GM08714 (cell line): Measurements from ENCODE around the gene MUC4.
"Not testable (repeated sequence)": the region's sequence is repeated elsewhere in the genome, so short reads cannot be mapped to it uniquely, and the experiment has no call there.

ENCODE experiments used
- H3K4me3 ChIP-seq: fragments of 200-500 bp; sonication (Bioruptor generic); 2 replicates; pipeline ENCODE4 v1.5.1; 2014; ENCODE audit warnings: mild to moderate bottlenecking, low read length, inconsistent platforms
- ZNF274 ChIP-seq: IDR thresholded peaks from 2 replicates; pipeline ENCODE4 v1.6.1; 2012; ENCODE audit warnings: mild to moderate bottlenecking, low read depth, low read length

MUC4 gene

GRCh38 chr3:195746751-195747150 lies 65.0 kb downstream of the MUC4 start:
- no peak for TF ChIP-seq ZNF274
- H3K4me3 ChIP-seq, result no peak overlapping the region

DNA sequence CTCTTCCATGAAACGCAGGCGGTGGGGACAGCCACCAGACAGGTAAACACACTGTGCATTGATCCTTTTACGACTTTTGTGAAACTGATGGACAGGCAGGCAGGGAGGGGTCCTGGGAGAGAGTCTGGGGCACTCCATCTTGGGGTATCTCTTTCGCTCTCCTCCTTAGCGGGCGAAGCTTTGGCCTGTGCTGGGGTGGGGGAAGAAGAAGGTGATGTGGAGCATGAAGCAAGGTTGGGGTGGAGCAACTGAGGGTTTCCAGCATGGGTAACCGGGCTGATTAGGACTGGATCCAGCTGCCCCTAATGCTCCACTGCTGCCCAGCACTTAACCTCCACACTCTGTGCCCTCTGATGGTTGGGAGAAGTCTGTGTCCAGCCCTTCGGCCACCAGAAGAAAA lies 65.4 kb downstream of the MUC4 start:
- TF ChIP-seq ZNF274, result no peak

DNA sequence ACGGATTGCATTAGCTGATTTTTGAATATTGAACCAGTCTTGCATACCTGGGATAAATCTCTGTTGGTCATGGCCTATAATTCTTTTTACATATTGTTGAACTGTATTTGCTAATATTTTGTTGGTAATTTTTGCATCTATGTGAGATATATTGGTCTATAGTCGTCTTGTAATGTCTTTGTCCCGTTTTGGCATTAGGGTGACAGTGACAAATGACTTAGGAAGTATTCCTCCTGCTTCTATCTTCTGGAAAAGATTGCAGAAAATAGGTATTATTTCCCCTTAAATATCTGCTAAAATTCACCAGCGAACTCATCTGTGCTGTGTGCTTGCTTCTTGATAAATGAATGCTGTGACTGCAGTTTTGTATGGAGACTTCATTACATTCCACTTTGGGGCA lies 67.3 kb downstream of the MUC4 start:
- no peak overlapping the region for H3K4me3 ChIP-seq
- no peak for TF ChIP-seq ZNF274

More for the DNA sequence above, 65.4 kb downstream of the MUC4 start:
- no peak overlapping the region for H3K4me3 ChIP-seq

DNA sequence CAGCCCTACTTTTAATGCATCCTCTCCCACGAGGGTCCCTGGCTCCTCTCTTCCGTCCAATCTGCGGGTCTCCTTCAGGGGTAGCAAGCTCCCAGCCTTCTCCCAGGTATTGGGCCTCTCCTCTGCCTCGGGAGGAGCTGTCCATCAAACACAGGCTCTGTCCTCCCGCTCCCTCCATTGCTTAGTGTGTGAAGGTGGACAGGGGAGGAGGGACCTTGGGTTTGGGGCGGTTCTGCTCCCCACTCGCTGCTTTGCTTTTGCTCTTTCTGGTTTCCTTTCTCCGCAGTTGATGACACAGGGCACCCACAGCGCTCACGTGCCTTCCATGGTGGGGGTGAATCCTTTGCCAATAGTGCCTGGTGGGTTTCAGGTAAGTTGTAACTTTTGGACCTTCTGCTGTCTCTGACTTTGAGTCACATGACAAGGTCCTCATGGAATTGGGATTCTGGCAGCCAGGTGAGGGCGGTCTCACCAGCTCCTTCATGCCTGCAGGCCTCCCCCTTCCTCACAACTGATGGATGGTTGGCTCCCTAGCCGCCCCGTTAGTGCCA lies 72.1 kb downstream of the MUC4 start:
- no peak for TF ChIP-seq ZNF274

DNA sequence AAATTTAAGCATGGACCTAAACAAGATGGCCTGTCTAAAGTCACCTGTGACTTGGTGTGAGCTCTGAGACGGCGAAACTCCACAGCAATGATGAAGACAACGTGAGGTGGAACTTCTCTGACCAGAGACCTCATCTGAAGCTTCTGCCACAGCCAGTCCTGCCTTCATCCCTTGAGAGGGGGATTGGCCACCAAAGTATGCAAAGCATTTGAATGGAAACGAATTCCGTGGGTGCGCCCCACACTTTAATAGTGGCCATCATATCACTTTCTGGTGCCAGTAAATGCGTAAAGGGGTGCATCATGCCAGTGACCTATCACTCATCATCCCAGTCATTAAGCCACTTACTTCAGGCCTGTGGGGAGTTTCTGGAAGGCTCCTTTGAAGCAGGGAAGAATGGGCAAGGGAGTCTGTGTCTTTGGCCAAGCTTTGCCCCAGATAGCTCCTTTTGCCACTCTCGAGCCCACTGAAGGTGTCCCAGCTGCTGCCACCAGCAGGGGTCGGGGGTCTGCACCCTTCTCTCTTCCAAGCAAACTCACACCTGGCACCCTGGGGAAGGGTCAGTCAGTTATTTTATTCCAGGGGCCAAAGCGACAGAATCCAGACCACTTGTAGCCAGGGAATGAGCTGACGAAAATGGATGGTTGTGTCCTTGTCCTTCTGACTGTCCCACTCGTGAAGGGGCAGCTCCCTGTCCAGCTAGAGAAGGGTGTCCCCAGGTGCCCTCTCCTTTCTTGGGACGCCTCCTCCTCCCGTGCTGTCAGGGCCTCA lies 73.3 kb downstream of the MUC4 start:
- no peak for TF ChIP-seq ZNF274
- no peak overlapping the region for H3K4me3 ChIP-seq

More for the DNA sequence above, 72.1 kb downstream of the MUC4 start:
- H3K4me3 ChIP-seq, result no peak overlapping the region

DNA sequence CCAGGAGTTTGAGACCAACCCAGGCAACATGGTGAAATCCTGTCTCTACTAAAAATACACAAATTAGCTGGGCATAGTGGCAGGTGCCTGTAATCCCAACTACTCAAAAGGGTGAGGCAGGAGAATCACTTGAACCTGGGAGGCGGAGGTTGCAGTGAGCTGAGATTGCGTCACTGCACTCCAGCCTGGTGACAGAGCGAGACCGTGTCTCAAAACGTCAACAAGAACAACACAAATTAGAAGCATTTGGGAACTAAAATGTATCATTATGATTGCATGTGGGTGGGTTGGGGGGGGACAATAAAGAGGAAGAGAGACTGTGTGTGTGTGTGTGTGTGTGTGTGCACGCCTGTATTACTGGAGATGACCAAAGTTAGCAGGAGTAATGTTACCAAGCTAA lies 73.9 kb downstream of the MUC4 start:
- not testable (repeated sequence) for H3K4me3 ChIP-seq

DNA sequence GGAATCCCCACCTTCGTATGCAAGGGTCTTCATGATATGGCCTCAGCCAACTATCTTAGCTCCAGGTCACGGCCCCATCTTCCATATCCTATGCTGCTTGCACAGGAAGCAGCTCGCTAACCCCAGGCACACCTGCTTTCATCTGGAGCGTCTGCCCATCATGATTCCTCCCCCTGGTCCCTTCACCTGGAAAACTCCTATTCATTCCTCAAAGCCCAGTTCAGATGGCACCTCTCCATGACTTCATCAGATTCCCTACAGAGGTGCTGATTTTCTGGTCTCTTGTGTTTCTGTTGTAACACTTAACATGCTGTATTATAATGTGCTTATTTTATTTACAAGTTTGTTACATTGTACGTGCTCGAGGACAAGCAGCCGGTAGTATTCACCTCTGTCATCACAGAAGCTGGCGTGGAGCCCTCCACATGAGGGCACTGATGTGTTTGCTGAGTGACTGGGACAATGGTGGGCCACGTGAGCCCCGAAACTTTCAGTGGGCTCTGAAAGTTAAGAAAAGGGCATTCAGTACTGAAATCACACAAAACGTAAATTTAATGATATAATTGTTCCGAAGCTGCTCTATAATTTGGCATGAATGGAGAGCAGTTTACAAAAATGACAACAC lies 74.8 kb downstream of the MUC4 start:
- no peak overlapping the region for H3K4me3 ChIP-seq
- no peak for TF ChIP-seq ZNF274

- H3K4me3 ChIP-seq, result no peak overlapping the region
- TF ChIP-seq ZNF274, result no peak
Observed at GRCh38 chr3:195735036-195735695, 76.6 kb downstream of the MUC4 start.

- no peak for TF ChIP-seq ZNF274
- no peak overlapping the region for H3K4me3 ChIP-seq
Observed at GRCh38 chr3:195732940-195733339, 78.8 kb downstream of the MUC4 start.

DNA sequence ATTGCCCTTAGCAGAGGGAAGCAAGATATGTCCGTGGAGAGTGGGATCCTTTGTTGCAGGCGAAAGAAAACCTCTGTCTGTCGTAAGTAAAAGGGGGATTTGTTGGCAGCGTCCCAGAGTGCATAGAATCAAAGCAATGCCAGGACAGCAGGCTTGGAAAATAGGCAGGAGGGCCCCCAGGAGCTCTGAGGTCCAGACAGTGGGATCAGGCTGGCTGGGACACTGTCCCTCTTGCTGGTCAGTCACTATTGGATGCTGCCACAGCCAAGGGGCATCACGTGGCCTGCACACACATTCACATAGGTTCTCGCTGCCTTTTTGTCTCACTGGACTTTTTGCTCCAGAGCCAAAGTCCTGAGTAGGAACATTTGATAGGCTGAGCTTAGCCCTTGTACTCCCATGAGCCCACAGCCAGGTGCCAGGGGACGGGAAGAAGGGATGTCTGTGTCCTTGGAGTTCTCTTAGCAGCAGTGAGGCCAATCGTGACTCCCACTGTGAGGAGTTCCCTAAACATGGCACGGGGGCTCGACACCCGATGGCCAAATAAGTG lies 80.3 kb downstream of the MUC4 start:
- no peak for TF ChIP-seq ZNF274
- H3K4me3 ChIP-seq, result no peak overlapping the region

DNA sequence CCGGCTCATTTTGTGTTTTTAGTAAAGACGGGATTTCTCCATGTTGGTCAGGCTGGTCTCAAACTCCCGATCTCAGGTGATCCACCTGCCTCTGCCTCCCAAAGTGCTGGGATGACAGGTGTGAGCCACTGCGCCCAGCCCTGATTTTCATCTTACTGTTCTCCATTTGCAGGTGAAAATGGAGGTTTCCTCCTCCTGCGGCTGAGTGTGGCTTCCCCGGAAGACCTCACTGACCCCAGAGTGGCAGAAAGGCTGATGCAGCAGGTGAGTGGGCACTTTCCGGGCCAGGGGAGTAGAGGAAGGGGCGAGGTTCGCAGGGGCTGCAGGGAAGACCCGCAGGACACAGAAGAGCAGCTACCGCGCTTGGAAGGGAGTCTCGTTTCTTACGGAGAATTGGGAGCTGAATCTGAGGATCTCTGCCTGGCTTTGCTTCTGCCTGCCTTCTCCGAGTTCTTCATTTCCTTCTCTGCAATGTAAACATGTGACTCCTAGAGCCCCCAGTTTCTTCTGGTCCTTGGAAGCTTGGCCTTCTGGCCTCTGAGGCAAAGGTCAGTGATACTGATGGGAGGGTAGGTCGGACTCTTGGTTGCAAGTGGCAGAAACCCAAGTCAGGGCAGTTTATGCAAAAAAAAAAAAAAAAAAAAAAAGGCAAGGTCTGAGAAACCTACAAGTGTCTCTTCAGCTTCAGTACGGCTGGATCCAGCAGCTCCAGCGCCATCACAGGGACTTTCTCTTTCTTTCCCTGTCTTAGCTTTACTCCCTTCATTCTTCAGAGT lies 82.1 kb downstream of the MUC4 start:
- no peak overlapping the region for H3K4me3 ChIP-seq
- no peak for TF ChIP-seq ZNF274

DNA sequence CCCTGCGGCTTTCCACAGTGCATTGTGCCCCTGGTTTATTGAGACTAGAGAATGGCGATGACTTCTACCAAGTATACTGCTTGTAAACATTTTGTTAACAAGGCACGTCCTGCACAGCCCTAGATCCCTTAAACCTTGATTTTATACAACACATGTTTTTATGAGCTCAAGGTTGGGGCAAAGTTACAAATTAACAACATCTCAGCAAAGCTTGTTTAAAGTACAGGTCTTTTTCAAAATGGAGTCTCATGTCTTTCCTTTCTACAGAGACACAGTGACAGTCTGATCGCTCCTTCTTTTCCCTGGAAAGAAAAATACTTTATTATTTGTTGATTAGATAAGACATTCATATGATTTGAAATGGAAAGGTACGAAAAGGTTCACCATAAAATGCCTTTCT lies 82.9 kb downstream of the MUC4 start:
- not testable (repeated sequence) for H3K4me3 ChIP-seq

DNA sequence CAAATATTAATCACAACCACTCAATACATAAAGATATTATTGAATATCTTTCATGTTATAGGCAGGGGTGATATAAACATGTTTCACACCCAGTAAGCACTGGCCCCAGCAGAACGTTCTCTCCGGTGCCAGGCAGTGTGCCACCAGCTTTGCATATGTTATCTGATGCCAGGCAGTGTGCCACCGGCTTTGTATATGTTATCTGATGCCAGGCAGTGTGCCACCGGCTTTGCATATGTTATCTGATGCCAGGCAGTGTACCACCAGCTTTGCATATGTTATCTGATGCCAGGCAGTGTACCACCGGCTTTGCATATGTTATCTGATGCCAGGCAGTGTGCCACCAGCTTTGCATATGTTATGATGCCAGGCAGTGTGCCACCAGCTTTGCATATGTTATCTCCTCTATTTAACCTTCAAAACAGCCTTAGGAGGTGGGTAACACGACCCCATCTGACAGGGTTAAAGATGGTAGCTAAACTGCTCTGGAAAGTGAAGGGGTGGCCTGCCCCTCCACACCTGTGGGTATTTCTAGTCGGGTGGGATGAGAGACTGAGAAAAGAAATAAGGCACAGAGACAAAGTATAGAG lies 84.0 kb downstream of the MUC4 start:
- no peak overlapping the region for H3K4me3 ChIP-seq
- no peak for TF ChIP-seq ZNF274

GRCh38 chr3:195725916-195726740 lies 85.6 kb downstream of the MUC4 start:
- not testable (repeated sequence) for H3K4me3 ChIP-seq

- H3K4me3 ChIP-seq, result not testable (repeated sequence)
Observed at GRCh38 chr3:195724363-195724762, 87.4 kb downstream of the MUC4 start.

GRCh38 chr3:195722996-195723345 lies 88.8 kb downstream of the MUC4 start:
- not testable (repeated sequence) for H3K4me3 ChIP-seq

- H3K4me3 ChIP-seq, result not testable (repeated sequence)
Observed at GRCh38 chr3:195722139-195722995, 89.4 kb downstream of the MUC4 start.
